ENCODE results near the gene FLII.

GRCh38 chr17:18201108-18201507, 57.4 kb downstream of the FLII start:
- TF ChIP-seq, protein P1, sequence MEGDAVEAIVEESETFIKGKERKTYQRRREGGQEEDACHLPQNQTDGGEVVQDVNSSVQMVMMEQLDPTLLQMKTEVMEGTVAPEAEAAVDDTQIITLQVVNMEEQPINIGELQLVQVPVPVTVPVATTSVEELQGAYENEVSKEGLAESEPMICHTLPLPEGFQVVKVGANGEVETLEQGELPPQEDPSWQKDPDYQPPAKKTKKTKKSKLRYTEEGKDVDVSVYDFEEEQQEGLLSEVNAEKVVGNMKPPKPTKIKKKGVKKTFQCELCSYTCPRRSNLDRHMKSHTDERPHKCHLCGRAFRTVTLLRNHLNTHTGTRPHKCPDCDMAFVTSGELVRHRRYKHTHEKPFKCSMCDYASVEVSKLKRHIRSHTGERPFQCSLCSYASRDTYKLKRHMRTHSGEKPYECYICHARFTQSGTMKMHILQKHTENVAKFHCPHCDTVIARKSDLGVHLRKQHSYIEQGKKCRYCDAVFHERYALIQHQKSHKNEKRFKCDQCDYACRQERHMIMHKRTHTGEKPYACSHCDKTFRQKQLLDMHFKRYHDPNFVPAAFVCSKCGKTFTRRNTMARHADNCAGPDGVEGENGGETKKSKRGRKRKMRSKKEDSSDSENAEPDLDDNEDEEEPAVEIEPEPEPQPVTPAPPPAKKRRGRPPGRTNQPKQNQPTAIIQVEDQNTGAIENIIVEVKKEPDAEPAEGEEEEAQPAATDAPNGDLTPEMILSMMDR (conservative IDR thresholded peaks at IDR 0.05; ENCODE audit: low read depth, low read length) = no peak
- TF ChIP-seq EZH2 (IDR thresholded peaks at IDR 0.05; ENCODE audit: borderline replicate concordance, low read depth, low read length, poor library complexity, severe bottlenecking) = no peak

Data from A673 (cell line).